H7 (cell line): ENCODE results near the gene BCHE. TPM values are rescaled to one million over a fixed set of nuclear protein-coding genes. Genes with fewer than 3 reads are reported as not detected.

ENCODE experiments used
- DNase-seq: peaks from one replicate; pipeline ENCODE4 v3.0.0; 2012
- H3K27me3 ChIP-seq: 2 replicates; pipeline ENCODE4 v1.6.0; 2011; ENCODE audit warnings: mild to moderate bottlenecking, low read length; ENCODE audit not compliant: control insufficient read depth, insufficient read depth
- H3K36me3 ChIP-seq: replicated peaks from 2 replicates; pipeline ENCODE4 v1.5.1; 2011; ENCODE audit warnings: low read length; ENCODE audit not compliant: control insufficient read depth, insufficient read depth
- H3K4me3 ChIP-seq: 2 replicates; pipeline ENCODE4 v1.5.1; 2011; ENCODE audit warnings: low read depth, mild to moderate bottlenecking, control low read depth, low read length, moderate library complexity; ENCODE audit not compliant: insufficient read depth
- total RNA-seq: library from RNA; depleted of rRNA; stranded (reverse); fragments of >200 nt; shearing (Covaris generic); gene quantifications from 2 replicates; pipeline ENCODE4 v1.2.3, GENCODE V29; 2014

The BCHE gene
- total RNA-seq, 1 experiment from 2014 or later, result 2.9 TPM

GRCh38 chr3:165751637-165752036 is 85.6 kb downstream of the BCHE start:
- Histone ChIP-seq H3K4me3 (no peak overlapping the region), H3K27me3 (no peaks in the 10 kb centered on the region), H3K36me3 (no peaks in the 10 kb centered on the region)
- no peak for DNase-seq

- Histone ChIP-seq H3K36me3 (no peaks in the 10 kb centered on the region), H3K27me3 (no peaks in the 10 kb centered on the region), H3K4me3 (no peak overlapping the region)
- DNase-seq, result no peak
Observed at GRCh38 chr3:165749821-165750220, 87.4 kb downstream of the BCHE start.

GRCh38 chr3:165749241-165749640 is 88.0 kb downstream of the BCHE start:
- H3K36me3 ChIP-seq, result no peaks in the 10 kb centered on the region
- no peaks in the 10 kb centered on the region for H3K27me3 ChIP-seq
- DNase-seq, result no peak
- H3K4me3 ChIP-seq, result no peak overlapping the region

GRCh38 chr3:165748094-165748493 is 89.1 kb downstream of the BCHE start:
- Histone ChIP-seq H3K4me3 (no peak overlapping the region), H3K27me3 (no peaks in the 10 kb centered on the region), H3K36me3 (no peaks in the 10 kb centered on the region)
- no peak for DNase-seq

GRCh38 chr3:165746874-165747273 is 90.3 kb downstream of the BCHE start:
- Histone ChIP-seq H3K27me3 (no peaks in the 10 kb centered on the region), H3K36me3 (no peaks in the 10 kb centered on the region), H3K4me3 (no peak overlapping the region)
- no peak for DNase-seq

- Histone ChIP-seq H3K36me3 (no peaks in the 10 kb centered on the region), H3K27me3 (no peaks in the 10 kb centered on the region), H3K4me3 (no peak overlapping the region)
- no peak for DNase-seq
Observed at GRCh38 chr3:165744025-165744424, 93.2 kb downstream of the BCHE start.

GRCh38 chr3:165742351-165742750 is 94.9 kb downstream of the BCHE start:
- no peaks in the 10 kb centered on the region for H3K36me3 ChIP-seq
- H3K4me3 ChIP-seq, result no peak overlapping the region
- H3K27me3 ChIP-seq, result no peaks in the 10 kb centered on the region
- DNase-seq, result no peak

GRCh38 chr3:165729756-165730155 is 107.5 kb downstream of the BCHE start:
- no peak overlapping the region for H3K4me3 ChIP-seq
- no peak for DNase-seq
- H3K36me3 ChIP-seq, result no peaks in the 10 kb centered on the region
- no peaks in the 10 kb centered on the region for H3K27me3 ChIP-seq

- H3K4me3 ChIP-seq, result no peak overlapping the region
- no peaks in the 10 kb centered on the region for H3K27me3 ChIP-seq
- no peaks in the 10 kb centered on the region for H3K36me3 ChIP-seq
- no peak for DNase-seq
Observed at GRCh38 chr3:165728924-165729323, 108.3 kb downstream of the BCHE start.

GRCh38 chr3:165725296-165725695 is 111.9 kb downstream of the BCHE start:
- Histone ChIP-seq H3K36me3 (no peaks in the 10 kb centered on the region), H3K4me3 (no peak overlapping the region), H3K27me3 (no peaks in the 10 kb centered on the region)
- no peak for DNase-seq
